A673 (cell line): ENCODE results near the gene NCOA7.

Source experiments
- EZH2 ChIP-seq: fragments of 200-600 bp; sonication (generic); IDR thresholded peaks from 2 replicates; pipeline ENCODE4 v1.6.1; 2017; ENCODE audit warnings: borderline replicate concordance, low read depth, mild to moderate bottlenecking, mixed read lengths, antibody characterized with exemption, low read length; ENCODE audit not compliant: poor library complexity, severe bottlenecking
- TF ChIP-seq, protein P1 (sequence below): fragments of 300-800, 200-600 bp; sonication (generic); conservative IDR thresholded peaks from 2 replicates; pipeline ENCODE4 v1.5.1; 2017; ENCODE audit warnings: low read depth, mild to moderate bottlenecking, antibody characterized with exemption, low read length, moderate library complexity, mixed read lengths

GRCh38 chr6:125815080-125815910 lies 24.5 kb downstream of the NCOA7 start:
- TF ChIP-seq, protein P1, sequence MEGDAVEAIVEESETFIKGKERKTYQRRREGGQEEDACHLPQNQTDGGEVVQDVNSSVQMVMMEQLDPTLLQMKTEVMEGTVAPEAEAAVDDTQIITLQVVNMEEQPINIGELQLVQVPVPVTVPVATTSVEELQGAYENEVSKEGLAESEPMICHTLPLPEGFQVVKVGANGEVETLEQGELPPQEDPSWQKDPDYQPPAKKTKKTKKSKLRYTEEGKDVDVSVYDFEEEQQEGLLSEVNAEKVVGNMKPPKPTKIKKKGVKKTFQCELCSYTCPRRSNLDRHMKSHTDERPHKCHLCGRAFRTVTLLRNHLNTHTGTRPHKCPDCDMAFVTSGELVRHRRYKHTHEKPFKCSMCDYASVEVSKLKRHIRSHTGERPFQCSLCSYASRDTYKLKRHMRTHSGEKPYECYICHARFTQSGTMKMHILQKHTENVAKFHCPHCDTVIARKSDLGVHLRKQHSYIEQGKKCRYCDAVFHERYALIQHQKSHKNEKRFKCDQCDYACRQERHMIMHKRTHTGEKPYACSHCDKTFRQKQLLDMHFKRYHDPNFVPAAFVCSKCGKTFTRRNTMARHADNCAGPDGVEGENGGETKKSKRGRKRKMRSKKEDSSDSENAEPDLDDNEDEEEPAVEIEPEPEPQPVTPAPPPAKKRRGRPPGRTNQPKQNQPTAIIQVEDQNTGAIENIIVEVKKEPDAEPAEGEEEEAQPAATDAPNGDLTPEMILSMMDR: no peak
- TF ChIP-seq EZH2: no peak
